Sigmoid colon (tissue), 4 donors: ENCODE measurements around the gene SYNJ1.

ENCODE experiments used
- EP300 ChIP-seq, 4 donors: sonication (generic); formaldehyde crosslinking; IDR thresholded peaks; one replicate each; pipeline ENCODE4 v1.6.1; 2017; ENCODE audit warnings: antibody characterized with exemption in 4 of 4
- POLR2A ChIP-seq, 2 donors: fragments of 450-650 bp; IDR thresholded peaks; one replicate each; pipeline ENCODE4 v1.6.1; 2016; ENCODE audit warnings: antibody characterized with exemption in 2 of 2, mild to moderate bottlenecking in 2 of 2, moderate library complexity in 2 of 2

- no peak for TF ChIP-seq POLR2A (IDR thresholded peaks at IDR 0.05)
- TF ChIP-seq EP300 (IDR thresholded peaks at IDR 0.05) = no peak
Observed at GRCh38 chr21:32705139-32705538, 22.7 kb downstream of the SYNJ1 start.
